HCT116 (cell line): Measurements from ENCODE around the gene NINJ2. TPM values are rescaled to one million over a fixed set of nuclear protein-coding genes. Genes with fewer than 3 reads are reported as not detected.

Experiments used
- ATAC-seq: fragments of 200-7000 bp; cut with Tn5 transposase; 2 replicates; pipeline ENCODE4 v1.9.1; 2020; ENCODE audit warnings: mild to moderate bottlenecking, moderate library complexity
- BruUV-seq: library from RNA; stranded (reverse); fragments of 400-500 nt; replicated peaks from 2 replicates; lab custom pipeline; 2021; lab: Mats Ljungman, UMichigan
- CTCF ChIA-PET: fragments of 300-600 bp; sonication (Branson Sonifier 250); formaldehyde crosslinking; loops from one replicate; lab custom pipeline; 2021; ENCODE audit warnings: antibody characterized with exemption; lab: Charles Lee
- POLR2A ChIA-PET: fragments of 300-600, 350-600 bp; sonication (Branson Sonifier 250); formaldehyde crosslinking; loops from one replicate; lab custom pipeline; 2021; ENCODE audit warnings: antibody characterized with exemption; lab: Charles Lee
- RAD21 ChIA-PET, 2 experiments: fragments of 300-600 bp; sonication (Branson Sonifier 250); formaldehyde crosslinking; loops; one replicate each; lab custom pipeline; 2023; ENCODE audit warnings: low total read pairs in 2 of 2; ENCODE audit not compliant: uncharacterized antibody in 2 of 2, unreplicated experiment in 2 of 2, low non-redundant PET in 1 of 2; lab: Charles Lee
- DNase-seq: peaks from one replicate; pipeline ENCODE4 v3.0.0-alpha.2; 2010; ENCODE audit warnings: low read depth, low spot score
- H2AFZ ChIP-seq: fragments of 200-600 bp; shearing (Covaris generic), sonication (generic); 2 replicates; pipeline ENCODE4 v1.6.1; 2017; ENCODE audit warnings: low read depth, mixed run types, mixed read lengths, antibody characterized with exemption, low read length; ENCODE audit not compliant: poor library complexity, severe bottlenecking
- H3K27ac ChIP-seq: 2 replicates; pipeline ENCODE4 v1.5.1; 2012; ENCODE audit warnings: low read depth, low read length
- H3K27me3 ChIP-seq: fragments of 200-600 bp; sonication (generic); 2 replicates; pipeline ENCODE4 v1.6.1; 2016; ENCODE audit warnings: mixed run types, low read length, mixed read lengths; ENCODE audit not compliant: insufficient read depth
- H3K36me3 ChIP-seq, 2 experiments: fragments of 200-500 bp in 1 of 2; fragments of 200-600 bp in 1 of 2; sonication (Bioruptor generic) in 1 of 2; sonication (generic) in 1 of 2; 2 replicates each; pipeline versions ENCODE4 v1.5.1 to v1.6.1; 2014 to 2016; ENCODE audit warnings: low read length in 2 of 2, inconsistent platforms in 1 of 2, mixed read lengths in 1 of 2, mixed run types in 1 of 2; ENCODE audit not compliant: insufficient read depth in 2 of 2, control insufficient read depth in 1 of 2
- H3K4me1 ChIP-seq, 2 experiments: fragments of 200-600 bp in 1 of 2; sonication (generic) in 1 of 2; 2 replicates each; pipeline versions ENCODE4 v1.5.1 to v1.6.1; 2012 to 2017; ENCODE audit warnings: low read length in 2 of 2, inconsistent platforms in 1 of 2, mild to moderate bottlenecking in 1 of 2, mixed read lengths in 1 of 2, mixed run types in 1 of 2, moderate library complexity in 1 of 2; ENCODE audit not compliant: insufficient read depth in 2 of 2, control insufficient read depth in 1 of 2
- H3K4me2 ChIP-seq: fragments of 200-600 bp; sonication (generic); 2 replicates; pipeline ENCODE4 v1.6.1; 2017; ENCODE audit warnings: mixed run types, low read length, mixed read lengths
- H3K4me3 ChIP-seq, 2 experiments: fragments of 200-600 bp in 1 of 2; sonication (generic) in 1 of 2; replicated peaks in 1 of 2; 2 replicates each; pipeline ENCODE4 v1.5.1; 2011 to 2016; ENCODE audit warnings: low read length in 2 of 2, control low read depth in 1 of 2, low read depth in 1 of 2, mild to moderate bottlenecking in 1 of 2, mixed read lengths in 1 of 2, mixed run types in 1 of 2
- H3K79me2 ChIP-seq: fragments of 200-600 bp; sonication (generic); 2 replicates; pipeline ENCODE4 v1.6.1; 2017; ENCODE audit warnings: mild to moderate bottlenecking, mixed run types, low read length, moderate library complexity, mixed read lengths; ENCODE audit not compliant: insufficient read depth
- H3K9ac ChIP-seq: fragments of 200-600 bp; sonication (generic); 2 replicates; pipeline ENCODE4 v1.6.1; 2016; ENCODE audit warnings: low read length, mixed read lengths
- H3K9me2 ChIP-seq: fragments of 200-600 bp; sonication (generic), shearing (Covaris generic); 2 replicates; pipeline ENCODE4 v1.6.1; 2017; ENCODE audit warnings: mixed run types, mild to moderate bottlenecking, moderate library complexity; ENCODE audit not compliant: insufficient read depth
- H3K9me3 ChIP-seq, 2 experiments: fragments of 200-500 bp in 1 of 2; fragments of 200-600 bp in 1 of 2; sonication (Bioruptor generic) in 1 of 2; sonication (generic) in 1 of 2; 2 replicates each; pipeline ENCODE4 v1.6.1; 2014 to 2017; ENCODE audit warnings: low read length in 2 of 2, mixed read lengths in 2 of 2, inconsistent platforms in 1 of 2, low read depth in 1 of 2, mild to moderate bottlenecking in 1 of 2, mixed run types in 1 of 2, moderate library complexity in 1 of 2; ENCODE audit not compliant: control insufficient read depth in 1 of 2, insufficient read depth in 1 of 2
- H4K20me1 ChIP-seq: fragments of 200-600 bp; sonication (generic), shearing (Covaris generic); 2 replicates; pipeline ENCODE4 v1.6.1; 2017; ENCODE audit warnings: mixed run types, mild to moderate bottlenecking, moderate library complexity; ENCODE audit not compliant: insufficient read depth
- CTCF ChIP-seq, 3 experiments: fragments of 200-600 bp in 1 of 3; sonication (generic) in 1 of 3; IDR thresholded peaks in 2 of 3; conservative IDR thresholded peaks in 1 of 3; 2 replicates each; pipeline ENCODE4 v1.5.1; 2012 to 2017; ENCODE audit warnings: low read depth in 2 of 3, low read length in 2 of 3, antibody characterized with exemption in 1 of 3, borderline replicate concordance in 1 of 3, control low read depth in 1 of 3, mild to moderate bottlenecking in 1 of 3, mixed read lengths in 1 of 3, mixed run types in 1 of 3, moderate library complexity in 1 of 3; ENCODE audit not compliant: insufficient read depth in 1 of 3
- EZH2phosphoT487 ChIP-seq: fragments of 200-600 bp; IDR thresholded peaks from 2 replicates; pipeline ENCODE4 v1.6.1; 2018; ENCODE audit warnings: antibody characterized with exemption, borderline replicate concordance
- JUND ChIP-seq: IDR thresholded peaks from 2 replicates; pipeline ENCODE4 v1.6.1; 2012
- MAX ChIP-seq: IDR thresholded peaks from 2 replicates; pipeline ENCODE4 v1.6.1; 2012
- RAD21 ChIP-seq: IDR thresholded peaks from 2 replicates; pipeline ENCODE4 v1.6.1; 2012; ENCODE audit warnings: low read depth, mild to moderate bottlenecking
- SP1 ChIP-seq: IDR thresholded peaks from 2 replicates; pipeline ENCODE4 v1.6.1; 2012; ENCODE audit warnings: low read depth
- YY1 ChIP-seq: IDR thresholded peaks from 2 replicates; pipeline ENCODE4 v1.6.1; 2011; ENCODE audit warnings: low read length, low read depth, moderate library complexity, mild to moderate bottlenecking; ENCODE audit not compliant: insufficient replicate concordance; ENCODE audit errors: extremely low read depth
- intact Hi-C: fragments of 100-400 bp; cut with micrococcal nuclease; formaldehyde crosslinking; loops from 2 replicates; pipeline ENCODE4 v1.10.0; 2022
- total RNA-seq: library from RNA; stranded (reverse); gene quantifications from one replicate; pipeline ENCODE4 v1.2.1, GENCODE V29; 2021; ENCODE audit not compliant: unreplicated experiment

Gene NINJ2
- total RNA-seq, 1 experiment from 2014 or later: not detected

- Histone ChIP-seq H4K20me1 (no peaks in the 10 kb centered on the region), H3K4me1 (no peaks in the 10 kb centered on the region), H3K9me2 (no peaks in the 10 kb centered on the region), H3K36me3 (no peaks in the 10 kb centered on the region), H3K9me3 (no peaks in the 10 kb centered on the region), H3K79me2 (no peaks in the 10 kb centered on the region), H2AFZ (no peak overlapping the region), H3K4me3 (no peak overlapping the region), H3K27me3 (no peaks in the 10 kb centered on the region), H3K27ac (no peak overlapping the region), H3K4me2 (no peak overlapping the region), H3K9ac (no peak overlapping the region)
- no peak for ATAC-seq
- RAD21 ChIA-PET: no interaction called here
- CTCF ChIA-PET: no interaction called here
- BruUV-seq: no TSS peak
- intact Hi-C loops: no loop called here
- POLR2A ChIA-PET: no interaction called here
- TF ChIP-seq RAD21: no peak
- no peak for TF ChIP-seq JUND
- TF ChIP-seq MAX: no peak
- TF ChIP-seq CTCF (IDR thresholded peaks at IDR 0.05 in 2 of 3, conservative IDR thresholded peaks at IDR 0.05 in 1 of 3; ENCODE audit: borderline replicate concordance in 1 of 3, insufficient read depth in 1 of 3, low read depth in 2 of 3, low read length in 2 of 3): no peak
- TF ChIP-seq YY1: no peak
- TF ChIP-seq EZH2phosphoT487: no peak
- no peak for TF ChIP-seq SP1
- DNase-seq: no peak
Observed at GRCh38 chr12:559906-560455, 103.3 kb downstream of the NINJ2 start.
